Activated T-cell treated with anti-CD3 and anti-CD28 coated beads for 4 hours (primary cell): ENCODE data around the gene SNX15.
A peak's percentile ranks its signal among the peaks of the same experiment; 100 is the strongest.
"Not testable (repeated sequence)": the region's sequence is repeated elsewhere in the genome, so short reads cannot be mapped to it uniquely, and the experiment has no call there.

Source experiments
- DNase-seq: peaks from one replicate; pipeline ENCODE4 v3.0.0-alpha.2; 2020

SNX15 gene

DNA sequence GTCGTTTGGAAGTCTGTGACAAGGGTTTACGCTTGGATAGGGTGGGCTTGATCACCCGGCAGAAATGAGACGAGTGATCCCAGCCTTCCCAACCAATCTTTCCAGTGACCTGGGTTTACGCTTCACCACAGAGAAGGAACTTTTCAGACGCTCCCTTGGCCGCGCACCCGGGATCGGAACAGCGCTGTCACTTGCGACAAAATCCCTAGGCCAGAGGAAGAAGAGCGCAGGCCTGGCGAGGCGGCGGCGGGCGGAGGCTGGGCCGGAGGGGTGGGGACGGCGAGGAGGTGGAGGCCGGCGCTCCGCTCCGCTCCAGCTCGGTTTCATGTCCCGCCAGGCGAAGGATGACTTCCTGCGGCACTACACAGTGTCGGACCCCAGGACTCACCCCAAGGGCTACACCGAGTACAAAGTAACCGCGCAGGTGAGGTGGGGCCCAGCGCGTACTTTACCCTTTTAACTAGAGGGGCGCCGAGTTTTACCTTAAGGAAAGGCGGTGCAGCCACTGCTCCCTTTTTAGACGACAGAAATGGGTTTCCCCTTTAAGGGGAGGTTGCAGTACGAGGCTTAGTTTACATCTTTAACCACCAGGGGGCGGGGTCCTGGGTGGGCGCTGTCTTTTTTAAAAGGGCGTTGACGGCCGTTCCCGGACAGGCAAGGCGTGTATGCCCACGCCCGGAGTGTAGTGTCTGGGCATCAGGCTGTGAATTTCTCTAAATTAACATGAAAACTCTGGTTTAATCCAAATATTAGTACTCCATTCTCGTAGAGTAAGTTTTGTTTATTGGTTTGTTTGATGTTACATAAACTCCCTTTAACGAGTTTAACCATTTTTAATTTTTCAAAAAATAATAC, at the start of gene SNX15:
Gene SNX15 (plus strand): TSS at position 227 of the 855 bp plus-strand sequence. CDS start 99 bp downstream, at position 326.
- DNase-seq = peak; percentile 89

DNA sequence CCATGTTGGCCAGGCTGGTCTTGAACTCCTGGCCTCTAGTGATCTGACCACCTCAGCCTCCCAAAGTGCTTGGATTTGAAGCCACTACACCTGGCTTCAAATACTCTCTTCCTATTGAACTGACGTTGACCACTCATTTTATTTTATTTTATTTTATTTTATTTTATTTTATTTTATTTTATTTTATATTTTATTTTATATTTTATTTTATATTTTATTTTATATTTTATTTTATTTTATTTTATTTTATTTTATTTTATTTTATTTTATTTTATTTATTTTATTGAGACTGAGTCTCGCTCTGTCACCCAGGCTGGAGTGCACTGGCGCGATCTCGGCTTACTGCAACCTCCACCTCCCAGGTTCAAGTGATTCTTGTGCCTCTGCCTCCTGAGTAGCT, 43.9 kb upstream of the SNX15 start:
- DNase-seq = not testable (repeated sequence)

GRCh38 chr11:64987998-64988854, 39.0 kb upstream of the SNX15 start:
- no peak for DNase-seq

GRCh38 chr11:64989416-64989815, 37.8 kb upstream of the SNX15 start:
- DNase-seq = no peak

- DNase-seq = no peak
Observed at GRCh38 chr11:64990222-64990923, 36.9 kb upstream of the SNX15 start.

DNA sequence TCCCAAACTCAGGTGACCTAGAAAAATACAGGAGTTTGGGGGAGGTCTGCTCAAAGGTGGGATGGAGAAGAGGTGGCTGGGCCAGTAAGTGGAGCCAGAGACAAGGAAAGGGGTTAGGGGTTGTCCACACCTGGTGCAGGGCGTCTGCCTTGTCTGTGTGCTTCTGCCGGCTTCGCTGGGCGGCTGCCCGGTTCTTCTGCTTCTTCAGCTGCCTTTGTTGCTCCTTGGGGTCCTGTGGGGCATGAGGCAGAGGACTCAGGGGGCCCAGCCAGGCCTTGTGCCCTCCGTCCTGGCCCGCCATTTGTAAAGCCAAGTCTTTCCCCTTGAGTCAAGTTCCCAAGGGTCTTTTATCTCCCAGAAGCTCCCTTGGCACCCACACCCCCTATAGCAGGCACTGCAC, 32.9 kb upstream of the SNX15 start:
- no peak for DNase-seq

DNA sequence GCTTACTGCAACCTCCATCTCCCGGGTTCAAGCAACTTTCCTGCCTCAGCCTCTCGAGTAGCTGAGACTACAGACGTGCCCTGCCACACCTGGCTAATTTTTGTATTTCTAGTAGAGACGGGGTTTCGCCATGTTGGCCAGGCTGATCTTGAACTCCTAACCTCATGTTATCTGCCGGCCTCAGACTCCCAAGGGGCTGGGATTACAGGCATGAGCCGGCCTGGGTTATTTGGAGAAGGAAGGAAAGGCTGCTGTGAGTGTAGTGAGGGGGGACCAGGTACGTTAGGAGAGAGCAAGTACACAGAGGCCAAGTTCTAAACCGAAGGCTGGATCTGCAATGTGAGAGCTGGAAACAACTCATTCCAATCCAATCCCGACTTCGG, 30.9 kb upstream of the SNX15 start:
- DNase-seq = no peak

DNA sequence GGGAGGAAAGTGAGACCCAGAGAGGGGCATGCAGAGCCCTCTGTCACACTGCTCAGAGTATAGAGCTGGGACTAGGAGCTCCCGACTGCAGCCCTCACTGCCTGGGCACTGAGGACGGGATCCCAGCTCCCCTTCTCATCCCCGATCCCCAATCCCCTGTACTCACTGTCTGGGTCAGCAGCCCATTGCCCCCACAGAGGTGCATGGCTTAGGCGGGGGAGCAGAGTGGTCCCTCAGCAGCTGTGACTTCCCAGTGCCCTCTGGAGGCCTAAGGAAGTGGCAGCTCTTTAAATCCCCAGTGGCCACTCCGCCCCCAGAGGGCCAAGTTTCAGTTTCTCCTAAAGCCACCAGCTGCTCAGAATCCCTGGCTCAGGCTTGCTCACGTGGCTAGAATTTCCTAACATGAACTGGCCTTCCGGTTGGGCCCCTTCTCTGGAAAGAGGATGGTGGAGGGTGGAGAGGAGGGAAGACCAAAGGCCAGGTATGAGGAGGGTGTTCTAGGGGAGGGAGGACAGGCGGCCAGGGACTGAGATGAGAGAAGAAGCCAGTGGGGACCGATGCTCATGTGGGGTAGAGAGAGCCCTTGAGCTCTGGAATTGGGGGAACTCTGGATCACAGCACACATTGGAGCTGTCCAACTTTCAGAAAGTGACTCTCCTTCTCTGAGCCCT, 30.4 kb upstream of the SNX15 start, which contains the start of gene BATF2:
Gene BATF2 (minus strand): TSS at position 262 of the 671 bp plus-strand sequence. CDS start 57 bp downstream, at position 205.
- no peak for DNase-seq

DNA sequence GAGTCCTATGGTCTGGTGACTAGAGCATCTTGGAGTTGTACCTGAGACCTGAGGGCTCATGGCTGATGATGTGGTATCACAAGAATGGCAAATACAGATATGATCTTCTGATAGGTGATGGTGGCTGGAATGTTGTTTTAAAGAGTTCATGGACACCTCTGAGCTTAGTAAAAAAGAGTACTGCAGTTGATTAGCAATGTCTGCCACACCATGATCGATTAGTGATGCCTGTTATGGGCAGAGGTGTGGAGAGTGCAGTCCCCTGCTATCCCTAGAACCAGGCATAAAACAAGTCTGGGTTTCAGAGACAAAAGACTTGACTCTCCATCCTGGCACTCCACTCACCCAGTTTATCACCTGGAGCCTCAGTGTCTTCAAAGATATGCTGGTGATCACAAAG, 29.1 kb upstream of the SNX15 start:
- no peak for DNase-seq

GRCh38 chr11:64998690-64999431, 28.4 kb upstream of the SNX15 start:
- no peak for DNase-seq

- no peak for DNase-seq
Observed at GRCh38 chr11:64999478-64999877, 27.8 kb upstream of the SNX15 start.

DNA sequence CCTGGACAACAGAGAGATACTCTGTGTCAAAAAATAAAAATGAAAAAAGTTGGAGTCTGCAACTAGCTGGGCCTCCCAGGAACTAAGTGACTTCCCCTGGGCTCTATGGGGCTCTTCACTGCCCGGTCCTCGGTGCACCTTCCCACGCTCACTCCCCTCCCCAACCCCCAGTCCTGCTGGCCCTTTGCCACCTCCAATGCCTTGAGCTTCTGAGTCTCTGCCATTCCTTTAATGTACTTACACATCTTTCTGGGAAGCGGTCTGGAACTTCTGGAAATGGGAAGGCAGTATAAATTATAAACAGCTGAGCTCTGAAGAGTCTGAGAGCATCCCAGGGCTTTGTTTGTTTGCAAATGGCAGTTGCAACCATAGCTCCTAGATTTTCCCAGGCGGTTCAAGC, 24.5 kb upstream of the SNX15 start:
- DNase-seq = no peak

DNA sequence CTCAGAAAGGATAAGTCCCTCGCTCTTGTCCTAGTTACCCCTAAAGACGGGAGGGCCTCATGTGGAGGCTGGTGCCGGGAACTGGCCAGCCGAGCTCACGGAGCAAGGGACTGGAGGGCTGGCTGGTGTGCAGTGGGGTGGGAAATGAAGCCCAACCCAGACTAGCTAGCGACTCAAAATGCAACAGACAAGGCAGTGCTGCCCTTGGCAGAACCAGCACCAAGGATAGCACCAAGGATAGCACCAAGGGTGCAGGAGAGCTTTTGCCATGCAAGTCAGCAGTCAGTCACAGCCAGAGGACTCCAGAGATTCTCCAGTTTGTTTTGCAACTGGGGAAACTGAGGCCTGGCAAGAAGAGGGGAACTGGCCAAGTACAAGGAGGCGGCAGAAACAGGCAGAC, 24.0 kb upstream of the SNX15 start:
- DNase-seq = no peak

- not testable (repeated sequence) for DNase-seq
Observed at GRCh38 chr11:65003968-65004367, 23.3 kb upstream of the SNX15 start.

DNA sequence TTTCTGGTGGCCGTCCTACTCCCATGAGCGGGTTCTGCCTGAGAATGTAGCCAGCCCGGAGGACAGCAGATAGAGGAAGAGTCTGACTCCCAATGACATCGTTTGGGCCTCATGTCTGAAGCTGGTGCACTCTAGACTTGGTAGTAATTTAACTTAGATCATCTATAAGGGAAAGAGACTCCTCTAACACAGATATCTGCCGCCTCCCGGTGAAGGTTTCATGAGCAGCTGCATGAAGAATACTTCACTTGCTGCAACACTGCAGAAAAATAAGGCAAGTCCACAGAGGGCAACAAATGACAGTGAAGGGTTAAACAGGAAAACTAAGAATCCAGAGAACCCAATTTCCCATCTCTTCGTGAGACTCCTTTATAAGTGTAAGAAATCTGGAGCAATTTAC, 19.2 kb upstream of the SNX15 start:
- DNase-seq = no peak

- DNase-seq = no peak
Observed at GRCh38 chr11:65008873-65009272, 18.4 kb upstream of the SNX15 start.

GRCh38 chr11:65013130-65013887, 13.9 kb upstream of the SNX15 start:
- DNase-seq = peak; percentile 89

DNA sequence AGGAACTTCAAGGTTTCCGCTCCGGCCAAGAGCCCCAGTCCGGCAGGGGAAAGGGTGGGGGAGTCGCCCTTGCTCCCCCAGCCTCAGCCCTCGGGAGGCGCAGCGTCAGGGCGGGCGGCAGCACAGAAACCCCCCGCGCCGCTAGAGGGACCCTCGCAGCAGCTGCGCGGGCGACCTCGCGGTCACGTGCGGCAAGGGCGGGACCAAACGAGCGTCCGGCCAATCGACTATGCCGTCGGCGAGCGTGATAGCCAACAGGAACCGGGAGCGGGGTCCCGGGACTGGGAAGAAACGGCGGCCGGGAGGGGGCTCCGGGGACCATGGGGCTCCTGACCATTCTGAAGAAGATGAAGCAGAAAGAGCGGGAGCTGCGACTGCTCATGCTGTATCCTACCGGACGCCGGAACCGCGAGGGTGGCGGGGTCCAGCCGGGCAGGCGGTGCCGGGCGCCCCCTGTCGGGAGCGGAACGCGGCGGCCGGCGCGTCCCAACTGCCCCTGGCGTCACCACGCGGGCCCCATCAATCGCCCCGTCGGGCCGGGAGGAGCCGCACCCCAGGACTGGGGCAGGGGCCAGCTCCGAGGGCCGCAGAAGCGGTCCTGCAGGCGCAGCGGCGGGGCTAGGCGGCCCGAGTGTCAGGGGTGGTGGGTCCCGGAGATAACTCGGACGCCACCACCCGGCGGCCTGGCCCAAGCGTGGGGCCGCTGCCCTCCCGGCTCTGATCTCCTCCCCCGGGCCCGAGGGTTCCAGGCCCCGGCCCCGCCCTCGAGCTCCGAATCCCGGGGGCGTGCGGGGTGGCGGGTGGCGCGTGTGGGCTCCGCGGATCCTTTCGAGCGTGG, 13.1 kb upstream of the SNX15 start, which contains the start of gene ARL2:
Gene ARL2 (plus strand): TSS at position 273 of the 838 bp plus-strand sequence. CDS start 48 bp downstream, at position 321.
- peak; percentile 74 for DNase-seq

DNA sequence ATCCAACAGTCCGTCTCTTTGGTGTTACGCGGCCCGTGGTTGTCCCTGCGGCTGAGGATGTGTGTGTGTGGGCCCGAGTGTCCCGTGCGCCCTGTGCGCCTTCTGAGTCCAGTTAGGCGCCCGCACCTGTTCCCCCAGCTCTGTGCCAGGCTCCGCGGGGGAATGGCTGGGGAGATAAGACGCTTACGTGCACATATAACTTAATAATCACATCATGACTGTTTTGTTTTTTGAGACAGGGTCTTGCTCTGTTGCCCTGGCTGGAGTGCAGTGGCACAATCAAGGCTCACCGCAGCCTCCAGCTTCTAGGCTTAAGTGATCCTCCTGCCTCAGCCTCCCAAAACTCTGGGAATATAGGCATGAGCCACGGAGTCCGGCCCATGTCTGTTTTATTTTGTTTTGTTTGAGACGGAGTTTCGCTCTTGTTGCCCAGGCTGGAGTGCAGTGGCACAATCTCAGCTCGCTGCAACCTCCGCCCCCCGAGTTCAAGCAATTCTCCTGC, 12.5 kb upstream of the SNX15 start:
- no peak for DNase-seq

GRCh38 chr11:65016705-65017104, 10.5 kb upstream of the SNX15 start:
- DNase-seq = no peak
